DOHH2 (cell line): ENCODE measurements around the gene SIAH2.
A peak's percentile ranks its signal among the peaks of the same experiment; 100 is the strongest.

Source experiments
- H3F3A ChIP-seq: fragments of 200-600 bp; sonication (generic), shearing (Covaris generic); 2 replicates; pipeline ENCODE4 v1.6.0; 2016; ENCODE audit warnings: antibody characterized with exemption, mild to moderate bottlenecking; ENCODE audit not compliant: control insufficient read depth, insufficient read depth
- H3K27ac ChIP-seq: fragments of 200-600 bp; sonication (generic); 2 replicates; pipeline ENCODE4 v1.5.1; 2014; ENCODE audit warnings: low read depth, mild to moderate bottlenecking, low read length, moderate library complexity
- H3K27me3 ChIP-seq: fragments of 200-600 bp; sonication (generic); 2 replicates; pipeline ENCODE4 v1.6.1; 2014; ENCODE audit warnings: mild to moderate bottlenecking, low read length, mixed read lengths; ENCODE audit not compliant: control insufficient read depth
- H3K36me3 ChIP-seq: fragments of 200-600 bp; sonication (generic); 2 replicates; pipeline ENCODE4 v1.6.1; 2014; ENCODE audit warnings: mild to moderate bottlenecking, low read length, moderate library complexity, mixed read lengths; ENCODE audit not compliant: control insufficient read depth
- H3K4me1 ChIP-seq: fragments of 200-600 bp; sonication (generic); 2 replicates; pipeline ENCODE4 v1.6.1; 2014; ENCODE audit warnings: mild to moderate bottlenecking, low read length, mixed read lengths; ENCODE audit not compliant: control insufficient read depth
- H3K4me2 ChIP-seq: fragments of 200-600 bp; sonication (generic); 2 replicates; pipeline ENCODE4 v1.6.0; 2014; ENCODE audit warnings: mild to moderate bottlenecking, low read length, moderate library complexity
- H3K4me3 ChIP-seq: fragments of 200-600 bp; sonication (generic); 2 replicates; pipeline ENCODE4 v1.5.1; 2014; ENCODE audit warnings: mild to moderate bottlenecking, low read length, mixed read lengths
- H3K79me2 ChIP-seq: fragments of 200-600 bp; sonication (generic); 2 replicates; pipeline ENCODE4 v1.6.1; 2014; ENCODE audit warnings: mild to moderate bottlenecking, low read length, mixed read lengths; ENCODE audit not compliant: control insufficient read depth
- H3K9me2 ChIP-seq: fragments of 200-600 bp; sonication (generic); replicated peaks from 2 replicates; pipeline ENCODE4 v1.6.1; 2014; ENCODE audit warnings: mild to moderate bottlenecking, low read length, mixed read lengths; ENCODE audit not compliant: control insufficient read depth
- H3K9me3 ChIP-seq: fragments of 200-600 bp; sonication (generic); 2 replicates; pipeline ENCODE4 v1.6.1; 2014; ENCODE audit warnings: antibody characterized with exemption, low read length, mixed read lengths; ENCODE audit not compliant: control insufficient read depth, insufficient read depth
- H4K20me1 ChIP-seq: fragments of 200-600 bp; sonication (generic); 2 replicates; pipeline ENCODE4 v1.6.0; 2014; ENCODE audit warnings: low read depth, mild to moderate bottlenecking, antibody characterized with exemption, low read length, moderate library complexity; ENCODE audit not compliant: control insufficient read depth, insufficient read depth
- CTCF ChIP-seq: fragments of 200-600 bp; sonication (generic); IDR thresholded peaks from one replicate; pipeline ENCODE4 v1.5.1; 2014; ENCODE audit warnings: antibody characterized with exemption, mild to moderate bottlenecking, low read depth, low read length; ENCODE audit not compliant: poor library complexity, severe bottlenecking
- EZH2phosphoT487 ChIP-seq: fragments of 200-600 bp; sonication (generic); IDR thresholded peaks from 2 replicates; pipeline ENCODE4 v1.6.1; 2017; ENCODE audit warnings: borderline replicate concordance, mild to moderate bottlenecking, antibody characterized with exemption, low read length, moderate library complexity, mixed read lengths

The SIAH2 gene

GRCh38 chr3:150771600-150771999 is 8.6 kb upstream of the SIAH2 start:
- no peaks in the 10 kb centered on the region for H4K20me1 ChIP-seq
- no peak overlapping the region for H3K4me3 ChIP-seq
- TF ChIP-seq EZH2phosphoT487, result no peak
- TF ChIP-seq CTCF, result no peak
- no peak overlapping the region for H3K4me2 ChIP-seq
- no peak overlapping the region for H3K27ac ChIP-seq
- H3K27me3 ChIP-seq, result peaks cover 27% of the 10 kb centered on the region
- no peaks in the 10 kb centered on the region for H3K9me3 ChIP-seq
- H3K9me2 ChIP-seq, result no peaks in the 10 kb centered on the region
- no peaks in the 10 kb centered on the region for H3K36me3 ChIP-seq
- H3K79me2 ChIP-seq, result no peaks in the 10 kb centered on the region
- H3F3A ChIP-seq, result peaks cover 3% of the 10 kb centered on the region
- peaks cover 11% of the 10 kb centered on the region for H3K4me1 ChIP-seq

- Histone ChIP-seq H3K4me3 (no peak overlapping the region), H3K9me3 (no peaks in the 10 kb centered on the region), H3K27ac (no peak overlapping the region), H3K79me2 (no peaks in the 10 kb centered on the region), H3K27me3 (peaks cover 27% of the 10 kb centered on the region), H3K36me3 (no peaks in the 10 kb centered on the region), H3K4me2 (no peak overlapping the region), H3K4me1 (peaks cover 20% of the 10 kb centered on the region), H3K9me2 (no peaks in the 10 kb centered on the region), H3F3A (peaks cover 11% of the 10 kb centered on the region), H4K20me1 (no peaks in the 10 kb centered on the region)
- TF ChIP-seq EZH2phosphoT487 (no peak), CTCF (no peak)
Measured at GRCh38 chr3:150770681-150771080, 7.7 kb upstream of the SIAH2 start.

- Histone ChIP-seq H3K4me1 (peaks cover 50% of the 10 kb centered on the region), H3K27me3 (peaks cover 48% of the 10 kb centered on the region), H3K4me2 (peak overlapping the region; percentile 86), H4K20me1 (no peaks in the 10 kb centered on the region), H3K27ac (peak overlapping the region; percentile 21), H3K79me2 (peaks cover 6% of the 10 kb centered on the region), H3F3A (peaks cover 11% of the 10 kb centered on the region), H3K9me2 (no peaks in the 10 kb centered on the region), H3K4me3 (peak overlapping the region; percentile 55), H3K9me3 (no peaks in the 10 kb centered on the region), H3K36me3 (no peaks in the 10 kb centered on the region)
- no peak for TF ChIP-seq CTCF
- no peak for TF ChIP-seq EZH2phosphoT487
Measured at GRCh38 chr3:150766742-150767141, 3.8 kb upstream of the SIAH2 start.
